Endothelial cell of umbilical vein (primary cell): ENCODE measurements around the gene IRGM. TPM values are rescaled to one million over a fixed set of nuclear protein-coding genes. Genes with fewer than 3 reads are reported as not detected.

ENCODE experiments used
- BruUV-seq: library from RNA; stranded (reverse); fragments of 400-500 nt; replicated peaks from 2 replicates; lab custom pipeline; 2021; lab: Mats Ljungman, UMichigan
- CTCF ChIA-PET: fragments of 300-600, 350-600 bp; sonication (Branson Sonifier 250); formaldehyde crosslinking; loops from one replicate; lab custom pipeline; 2021; ENCODE audit warnings: antibody characterized with exemption, inconsistent platforms; lab: Charles Lee
- POLR2A ChIA-PET: fragments of 300-600, 350-600 bp; sonication (Branson Sonifier 250); formaldehyde crosslinking; loops from one replicate; lab custom pipeline; 2021; ENCODE audit warnings: antibody characterized with exemption, inconsistent platforms; lab: Charles Lee
- DNase-seq: peaks from one replicate; pipeline ENCODE4 v3.0.0-alpha.2; 2011; ENCODE audit warnings: low read depth, low spot score
- FAIRE-seq: peaks from 2 replicates; lab custom pipeline; 2011; peaks lifted over from hg19 to GRCh38; lab: Jason Lieb, UNC
- H2AFZ ChIP-seq: 2 replicates; pipeline ENCODE4 v1.6.0; 2012; ENCODE audit warnings: low read depth, low read length, control low read depth, inconsistent platforms
- H3K27ac ChIP-seq: 2 replicates; pipeline ENCODE4 v1.5.1; 2011; ENCODE audit warnings: low read depth, mild to moderate bottlenecking, control low read depth, low read length, moderate library complexity; ENCODE audit not compliant: insufficient read depth
- H3K27me3 ChIP-seq, 2 experiments: 2 replicates each; pipeline versions ENCODE4 v1.6.0 to v1.6.1; 2011; ENCODE audit warnings: low read length in 2 of 2, mixed read lengths in 1 of 2; ENCODE audit not compliant: control insufficient read depth in 2 of 2, insufficient read depth in 2 of 2
- H3K36me3 ChIP-seq, 2 experiments: 2 replicates in 1 of 2; 3 replicates in 1 of 2; pipeline ENCODE4 v1.5.1; 2011; ENCODE audit warnings: low read length in 2 of 2, mild to moderate bottlenecking in 1 of 2, moderate library complexity in 1 of 2; ENCODE audit not compliant: control insufficient read depth in 2 of 2, insufficient read depth in 2 of 2; ENCODE audit errors: extremely low read depth in 1 of 2
- H3K4me1 ChIP-seq: 3 replicates; pipeline ENCODE4 v1.5.1; 2011; ENCODE audit warnings: mild to moderate bottlenecking, low read length; ENCODE audit not compliant: control insufficient read depth, insufficient read depth; ENCODE audit errors: extremely low read depth
- H3K4me2 ChIP-seq: 2 replicates; pipeline ENCODE4 v1.6.1; 2011; ENCODE audit warnings: low read length, control low read depth, mixed read lengths; ENCODE audit not compliant: insufficient read depth
- H3K4me3 ChIP-seq, 3 experiments: fragments of 200-600 bp in 1 of 3; sonication (generic), shearing (Covaris generic) in 1 of 3; replicated peaks in 1 of 3; 2 replicates each; pipeline ENCODE4 v1.5.1; 2011 to 2016; ENCODE audit warnings: control low read depth in 3 of 3, low read length in 3 of 3, mild to moderate bottlenecking in 2 of 3, inconsistent platforms in 1 of 3, low read depth in 1 of 3, moderate library complexity in 1 of 3; ENCODE audit not compliant: insufficient read depth in 1 of 3
- H3K79me2 ChIP-seq: 2 replicates; pipeline ENCODE4 v1.6.0; 2012; ENCODE audit warnings: low read length, inconsistent platforms; ENCODE audit not compliant: control insufficient read depth, insufficient read depth
- H3K9ac ChIP-seq: replicated peaks from 2 replicates; pipeline ENCODE3; 2011; ENCODE audit warnings: low read length, control low read depth; ENCODE audit not compliant: insufficient read depth; ENCODE audit errors: extremely low read depth
- H3K9me1 ChIP-seq: replicated peaks from 3 replicates; pipeline ENCODE4 v1.6.0; 2011; ENCODE audit warnings: mild to moderate bottlenecking, low read length; ENCODE audit not compliant: control insufficient read depth, insufficient read depth; ENCODE audit errors: extremely low read depth
- H3K9me3 ChIP-seq: replicated peaks from 2 replicates; pipeline ENCODE4 v1.5.1; 2012; ENCODE audit warnings: low read length, inconsistent platforms; ENCODE audit not compliant: control insufficient read depth, insufficient read depth
- H4K20me1 ChIP-seq: replicated peaks from 2 replicates; pipeline ENCODE3; 2011; ENCODE audit warnings: mild to moderate bottlenecking, low read length; ENCODE audit not compliant: control insufficient read depth, insufficient read depth; ENCODE audit errors: extremely low read depth
- EZH2 ChIP-seq: IDR thresholded peaks from 2 replicates; pipeline ENCODE4 v1.6.1; 2012; ENCODE audit warnings: borderline replicate concordance, low read depth, mild to moderate bottlenecking, moderate library complexity, low read length, inconsistent platforms; ENCODE audit not compliant: severe bottlenecking
- FOS ChIP-seq: IDR thresholded peaks from 2 replicates; pipeline ENCODE4 v1.6.1; 2011; ENCODE audit warnings: mild to moderate bottlenecking, low read length, moderate library complexity, borderline replicate concordance; ENCODE audit not compliant: insufficient read depth
- GATA2 ChIP-seq: IDR thresholded peaks from 2 replicates; pipeline ENCODE4 v1.7.0; 2011; ENCODE audit warnings: low read depth, mild to moderate bottlenecking, moderate library complexity, mixed read lengths, low read length; ENCODE audit not compliant: insufficient read length, insufficient read depth
- JUN ChIP-seq: IDR thresholded peaks from 2 replicates; pipeline ENCODE4 v1.6.1; 2011; ENCODE audit warnings: borderline replicate concordance, low read depth; ENCODE audit not compliant: insufficient read length, insufficient read depth
- MYC ChIP-seq: IDR thresholded peaks from one replicate; pipeline ENCODE4 v1.6.1; 2011; ENCODE audit warnings: mild to moderate bottlenecking, low read depth, low read length
- POLR2A ChIP-seq: IDR thresholded peaks from 2 replicates; pipeline ENCODE4 v1.6.1; 2012; ENCODE audit warnings: low read depth, mild to moderate bottlenecking, control low read depth, low read length
- POLR2AphosphoS5 ChIP-seq: IDR thresholded peaks from 2 replicates; pipeline ENCODE4 v1.6.1; 2012; ENCODE audit warnings: low read depth, mild to moderate bottlenecking, control low read depth, low read length, moderate library complexity; ENCODE audit not compliant: insufficient read depth
- dilution Hi-C: fragments of 300-500 bp; cut with MboI; formaldehyde crosslinking; loops from one replicate; pipeline ENCODE4 v1.15.0; 2019; ENCODE audit warnings: low sequenced_read_pairs; ENCODE audit not compliant: extremely low pct_ligation_motif_present
- intact Hi-C: fragments of 100-400 bp; cut with micrococcal nuclease; formaldehyde crosslinking; loops from one replicate; pipeline ENCODE4 v1.10.0; 2022
- polyA plus RNA-seq, 4 experiments: library from polyadenylated mRNA; depleted of rRNA in 3 of 4; stranded (reverse) in 3 of 4; unstranded in 1 of 4; fragments of >200 nt; gene quantifications; 2 replicates each; pipeline versions ENCODE4 v1.2.1 to v1.2.3, GENCODE V29; 2011 to 2012; ENCODE audit warnings: missing spikeins in 1 of 4
- total RNA-seq: library from RNA; stranded (reverse); gene quantifications from 2 replicates; pipeline ENCODE4 v1.2.3, GENCODE V29; 2021
- TF ChIP-seq, protein P1 (sequence below): IDR thresholded peaks from 2 replicates; pipeline ENCODE4 v1.6.1; 2011; ENCODE audit not compliant: insufficient read depth, insufficient read length
- TF ChIP-seq, protein P2 (sequence below), 2 donors: IDR thresholded peaks; 1 replicate in 1 of 2; 2 replicates in 1 of 2; pipeline ENCODE4 v1.5.1; 2011; ENCODE audit warnings: low read length in 2 of 2, mild to moderate bottlenecking in 2 of 2, moderate library complexity in 2 of 2, control low read depth in 1 of 2, inconsistent platforms in 1 of 2, low read depth in 1 of 2; ENCODE audit not compliant: insufficient read depth in 1 of 2; ENCODE audit errors: extremely low read depth in 1 of 2

IRGM gene
- total and polyA plus RNA-seq, 2 donors (not counting 3 experiments of a cell fraction or from before 2014, with no cell fraction given), result not detected

DNA sequence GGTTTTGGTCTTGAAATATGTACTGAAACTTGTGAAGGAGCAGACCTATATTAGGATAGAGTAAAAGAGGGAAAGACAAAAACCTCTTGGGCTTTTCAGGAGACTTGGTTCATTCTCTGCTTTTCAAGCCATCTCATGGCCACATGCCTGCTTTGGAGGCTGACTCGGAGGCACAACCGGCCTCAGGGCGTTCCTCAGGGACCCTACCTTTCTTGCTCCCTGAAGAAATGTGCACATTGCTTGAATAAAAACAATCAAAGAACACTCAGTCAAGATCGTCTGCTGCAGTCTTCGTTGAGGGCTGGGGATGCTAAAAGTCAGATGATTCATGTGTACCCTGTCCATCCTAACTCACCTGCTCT, 994 bp downstream of the IRGM start:
- ChIA-PET POLR2A (no interaction called here), CTCF (interaction anchor here (0.6 to 3.8 kb wide), 30 partner anchors 14 to 411 kb away, joined by 3 to 86 read pairs (median 4); partner anchors contain the start of genes MYOZ3, RBM22 and SMIM3)
- Histone ChIP-seq H3K4me1 (no peaks in the 10 kb centered on the region), H3K36me3 (no peaks in the 10 kb centered on the region), H3K4me2 (no peak overlapping the region), H2AFZ (no peak overlapping the region), H4K20me1 (no peaks in the 10 kb centered on the region), H3K27me3 (peaks cover 8% of the 10 kb centered on the region in 2 experiments), H3K79me2 (no peaks in the 10 kb centered on the region), H3K9me1 (no peaks in the 10 kb centered on the region), H3K4me3 (no peak overlapping the region), H3K9ac (no peak overlapping the region), H3K9me3 (no peaks in the 10 kb centered on the region), H3K27ac (no peak overlapping the region)
- intact Hi-C loops (loop anchor here (1.0 to 5.0 kb wide), 5 partner anchors 45 to 390 kb away; no protein-coding TSS in a partner anchor), dilution Hi-C loops (no loop called here)
- BruUV-seq, result no TSS peak
- TF ChIP-seq POLR2A, result no peak
- TF ChIP-seq JUN, result no peak
- TF ChIP-seq EZH2, result no peak
- TF ChIP-seq, protein P1, sequence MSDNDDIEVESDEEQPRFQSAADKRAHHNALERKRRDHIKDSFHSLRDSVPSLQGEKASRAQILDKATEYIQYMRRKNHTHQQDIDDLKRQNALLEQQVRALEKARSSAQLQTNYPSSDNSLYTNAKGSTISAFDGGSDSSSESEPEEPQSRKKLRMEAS, result no peak
- TF ChIP-seq POLR2AphosphoS5, result no peak
- no peak for TF ChIP-seq MYC
- no peak for TF ChIP-seq FOS
- TF ChIP-seq, protein P2, sequence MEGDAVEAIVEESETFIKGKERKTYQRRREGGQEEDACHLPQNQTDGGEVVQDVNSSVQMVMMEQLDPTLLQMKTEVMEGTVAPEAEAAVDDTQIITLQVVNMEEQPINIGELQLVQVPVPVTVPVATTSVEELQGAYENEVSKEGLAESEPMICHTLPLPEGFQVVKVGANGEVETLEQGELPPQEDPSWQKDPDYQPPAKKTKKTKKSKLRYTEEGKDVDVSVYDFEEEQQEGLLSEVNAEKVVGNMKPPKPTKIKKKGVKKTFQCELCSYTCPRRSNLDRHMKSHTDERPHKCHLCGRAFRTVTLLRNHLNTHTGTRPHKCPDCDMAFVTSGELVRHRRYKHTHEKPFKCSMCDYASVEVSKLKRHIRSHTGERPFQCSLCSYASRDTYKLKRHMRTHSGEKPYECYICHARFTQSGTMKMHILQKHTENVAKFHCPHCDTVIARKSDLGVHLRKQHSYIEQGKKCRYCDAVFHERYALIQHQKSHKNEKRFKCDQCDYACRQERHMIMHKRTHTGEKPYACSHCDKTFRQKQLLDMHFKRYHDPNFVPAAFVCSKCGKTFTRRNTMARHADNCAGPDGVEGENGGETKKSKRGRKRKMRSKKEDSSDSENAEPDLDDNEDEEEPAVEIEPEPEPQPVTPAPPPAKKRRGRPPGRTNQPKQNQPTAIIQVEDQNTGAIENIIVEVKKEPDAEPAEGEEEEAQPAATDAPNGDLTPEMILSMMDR (IDR thresholded peaks at IDR 0.05; ENCODE audit: extremely low read depth in 1 of 2, insufficient read depth in 1 of 2, low read depth in 1 of 2, low read length in 2 of 2), result no peak
- TF ChIP-seq GATA2, result no peak
- no peak for DNase-seq
- FAIRE-seq, result no peak
